ENCODE data around the gene TFAP2D. TPM values are rescaled to one million over a fixed set of nuclear protein-coding genes. Genes with fewer than 3 reads are reported as not detected.

TFAP2D gene
- total and polyA plus RNA-seq, 8 donors, result not detected

DNA sequence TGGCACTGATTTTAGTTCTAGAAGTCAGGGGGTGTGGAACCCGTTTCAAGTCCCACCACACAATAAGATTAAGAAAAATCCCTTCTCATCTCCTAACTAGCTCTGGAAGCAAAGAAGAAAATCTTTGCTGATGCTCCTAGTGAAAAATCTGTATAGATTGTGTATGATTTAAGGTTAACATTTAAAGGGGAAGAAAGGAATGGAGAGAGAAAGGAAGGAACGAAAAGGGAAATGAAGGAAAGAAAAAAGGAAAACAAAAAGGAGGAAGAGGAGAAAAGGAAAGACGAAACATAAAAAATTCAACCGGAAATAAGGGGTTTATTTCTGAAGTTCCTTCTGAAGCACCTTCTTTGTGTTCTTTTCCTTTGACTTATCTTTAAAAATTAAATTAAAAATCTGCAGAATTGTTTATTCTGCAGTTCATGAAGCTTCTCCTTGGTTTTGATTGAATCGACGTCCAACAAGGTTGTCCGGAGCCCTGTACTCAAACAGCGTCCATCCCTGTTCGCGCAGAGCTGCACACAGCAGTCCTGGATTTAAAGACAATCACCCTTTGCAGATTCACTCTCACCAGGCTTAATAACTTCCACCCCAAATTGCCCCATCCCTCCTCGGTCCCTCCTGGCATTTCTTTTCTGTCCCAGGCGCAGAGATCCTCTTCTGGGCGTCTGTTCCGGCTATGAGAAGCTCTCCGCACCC is 103.8 kb downstream of the TFAP2D start:
- ATAC-seq (no peak), DNase-seq (no peak), FAIRE-seq (no peak)
- Histone ChIP-seq H3K36me3 (no peaks in the 10 kb centered on the region), H3K4me1 (peaks cover 0 to 15% (median 0%) of the 10 kb centered on the region in 3 donors), H3K4me3 (no peak overlapping the region), H3K27ac (no peak overlapping the region), H3K27me3 (peaks cover 6 to 34% (median 20%) of the 10 kb centered on the region in 4 donors), H3K9me3 (no peaks in the 10 kb centered on the region)
- intact Hi-C loops (cut with DNase I), result loop anchor here in 1 of 3 donors (10.0 kb wide), 1 partner anchor 728 kb away; no protein-coding TSS in a partner anchor
- 10% methylated on average over 15 of the region's 15 CpGs for WGBS, 2 donors
- TF ChIP-seq, protein P1, sequence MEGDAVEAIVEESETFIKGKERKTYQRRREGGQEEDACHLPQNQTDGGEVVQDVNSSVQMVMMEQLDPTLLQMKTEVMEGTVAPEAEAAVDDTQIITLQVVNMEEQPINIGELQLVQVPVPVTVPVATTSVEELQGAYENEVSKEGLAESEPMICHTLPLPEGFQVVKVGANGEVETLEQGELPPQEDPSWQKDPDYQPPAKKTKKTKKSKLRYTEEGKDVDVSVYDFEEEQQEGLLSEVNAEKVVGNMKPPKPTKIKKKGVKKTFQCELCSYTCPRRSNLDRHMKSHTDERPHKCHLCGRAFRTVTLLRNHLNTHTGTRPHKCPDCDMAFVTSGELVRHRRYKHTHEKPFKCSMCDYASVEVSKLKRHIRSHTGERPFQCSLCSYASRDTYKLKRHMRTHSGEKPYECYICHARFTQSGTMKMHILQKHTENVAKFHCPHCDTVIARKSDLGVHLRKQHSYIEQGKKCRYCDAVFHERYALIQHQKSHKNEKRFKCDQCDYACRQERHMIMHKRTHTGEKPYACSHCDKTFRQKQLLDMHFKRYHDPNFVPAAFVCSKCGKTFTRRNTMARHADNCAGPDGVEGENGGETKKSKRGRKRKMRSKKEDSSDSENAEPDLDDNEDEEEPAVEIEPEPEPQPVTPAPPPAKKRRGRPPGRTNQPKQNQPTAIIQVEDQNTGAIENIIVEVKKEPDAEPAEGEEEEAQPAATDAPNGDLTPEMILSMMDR (IDR thresholded peaks at IDR 0.05), result no peak

GRCh38 chr6:50817646-50817950 is 104.3 kb downstream of the TFAP2D start:
- H3K4me3 ChIP-seq, result no peak overlapping the region
- no peak for FAIRE-seq
- intact Hi-C loops (cut with DNase I), result loop anchor here in 1 of 3 donors (10.0 kb wide), 1 partner anchor 727 kb away; no protein-coding TSS in a partner anchor

GRCh38 chr6:50818020-50818419 is 104.7 kb downstream of the TFAP2D start:
- no peak overlapping the region for H3K4me3 ChIP-seq
- peaks cover 6 to 43% (median 22%) of the 10 kb centered on the region in 4 donors for H3K27me3 ChIP-seq
- DNase-seq, result no peak
- 9 to 11% methylated on average over 6 of the region's 6 CpGs for WGBS, 2 donors
- no peak for ATAC-seq
- FAIRE-seq, result no peak
- no peaks in the 10 kb centered on the region for H3K36me3 ChIP-seq
- TF ChIP-seq, protein P1 (IDR thresholded peaks at IDR 0.05), result no peak
- intact Hi-C loops (cut with DNase I), result loop anchor here in 1 of 3 donors (10.0 kb wide), 1 partner anchor 727 kb away; no protein-coding TSS in a partner anchor
- peaks cover 0 to 15% (median 0%) of the 10 kb centered on the region in 3 donors for H3K4me1 ChIP-seq
- no peaks in the 10 kb centered on the region for H3K9me3 ChIP-seq
- H3K27ac ChIP-seq, result no peak overlapping the region

More at GRCh38 chr6:50817646-50817950, 104.3 kb downstream of the TFAP2D start:
- TF ChIP-seq, protein P1 (IDR thresholded peaks at IDR 0.05), result no peak
- 23 to 28% methylated on average over 2 of the region's 2 CpGs for WGBS, 2 donors
- ATAC-seq, result no peak
- no peaks in the 10 kb centered on the region for H3K9me3 ChIP-seq
- H3K27ac ChIP-seq, result no peak overlapping the region
- DNase-seq, result no peak
- H3K36me3 ChIP-seq, result no peaks in the 10 kb centered on the region
- H3K27me3 ChIP-seq, result peaks cover 6 to 39% (median 22%) of the 10 kb centered on the region in 4 donors
- H3K4me1 ChIP-seq, result peaks cover 0 to 15% (median 0%) of the 10 kb centered on the region in 3 donors

- WGBS, 2 donors, result 8 to 11% methylated on average over 7 of the region's 7 CpGs
- intact Hi-C loops (cut with DNase I), result loop anchor here in 1 of 3 donors (10.0 kb wide), 1 partner anchor 726 kb away; no protein-coding TSS in a partner anchor
- Histone ChIP-seq H3K9me3 (no peaks in the 10 kb centered on the region), H3K27me3 (peaks cover 6 to 43% (median 22%) of the 10 kb centered on the region in 4 donors), H3K4me3 (peak within 1 kb of the TSS in 1 of 4 donors; percentile 23), H3K36me3 (no peaks in the 10 kb centered on the region), H3K4me1 (peaks cover 0 to 15% (median 0%) of the 10 kb centered on the region in 3 donors), H3K27ac (no peak within 1 kb of the TSS)
- DNase-seq (no peak), FAIRE-seq (no peak), ATAC-seq (no peak)
- TF ChIP-seq, protein P1 (IDR thresholded peaks at IDR 0.05), result no peak
Measured at GRCh38 chr6:50818673-50819072, 105.3 kb downstream of the TFAP2D start, which contains the start of gene TFAP2B. Gene TFAP2B (plus strand): TSS chr6:50818871. CDS start chr6:50818892, 21 bp downstream.

Measured in pancreas (tissue), 10 donors.